ENCODE data around the gene LINGO3. TPM values are rescaled to one million over a fixed set of nuclear protein-coding genes. Genes with fewer than 3 reads are reported as not detected.

The LINGO3 gene
- total and polyA plus RNA-seq, 2 donors (not counting 1 experiment from before 2014, with no cell fraction given): 1.1 to 3.9 TPM

DNA sequence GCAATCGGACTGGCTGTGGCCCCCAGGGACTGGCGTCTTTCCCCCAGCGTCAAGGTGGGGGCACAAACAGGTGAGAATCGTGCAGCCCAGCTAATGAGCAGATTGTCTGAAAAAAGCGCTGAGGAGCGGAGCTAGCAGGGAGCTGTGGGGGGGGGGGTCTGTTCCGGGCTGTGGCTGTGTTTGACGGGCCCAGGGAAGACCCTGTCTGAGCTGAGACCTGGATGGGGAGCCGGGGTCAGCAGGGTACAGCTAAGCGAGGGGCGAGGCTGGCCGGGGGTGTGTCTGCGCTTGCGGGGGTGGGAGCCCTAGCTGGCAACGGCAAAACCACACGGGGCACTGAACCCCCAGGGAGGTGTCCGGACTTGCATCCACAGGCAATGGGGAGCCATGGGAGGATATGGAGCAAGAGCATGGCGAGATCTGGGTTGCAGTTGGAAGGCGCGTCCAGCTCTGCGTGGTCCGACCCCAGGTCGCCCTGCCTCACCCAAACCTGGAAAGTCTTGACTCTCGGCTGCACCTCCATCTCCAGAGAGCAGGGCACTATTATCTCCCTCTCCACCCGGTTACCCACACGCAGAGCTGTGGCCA lies 4.6 kb downstream of the LINGO3 start:
- Histone ChIP-seq H4K20me1 (ENCODE audit: control insufficient read depth, insufficient read depth, low read length, poor library complexity, severe bottlenecking) (peaks cover 12% of the 10 kb centered on the region), H3K4me3 (ENCODE audit: control extremely low read depth in 1 of 5, extremely low read depth in 1 of 5, insufficient read depth in 1 of 5, low read depth in 2 of 5, low read length in 4 of 5) (peak overlapping the region in 4 of 5 experiments; percentile 25 to 65 (median 43)), H2AFZ (ENCODE audit: insufficient read depth, low read depth, low read length, poor library complexity, severe bottlenecking) (no peak overlapping the region), H3K4me2 (replicated peaks; ENCODE audit: low read depth, low read length, poor library complexity, severe bottlenecking) (peak overlapping the region; percentile 88), H3K9me3 (ENCODE audit: control extremely low read depth in 1 of 3, control insufficient read depth in 2 of 3, insufficient read depth in 1 of 3, low read length in 2 of 3) (peaks cover 0 to 24% (median 0%) of the 10 kb centered on the region in 3 donors), H3K36me3 (replicated peaks in 1 of 2; ENCODE audit: control extremely low read depth in 1 of 2, control insufficient read depth in 1 of 2, extremely low read depth in 1 of 2, insufficient read depth in 2 of 2, low read length in 1 of 2) (no peaks in the 10 kb centered on the region), H3K9ac (ENCODE audit: low read length) (peak overlapping the region; percentile 63), H3K27me3 (replicated peaks in 1 of 4; ENCODE audit: control extremely low read depth in 1 of 4, control insufficient read depth in 3 of 4, insufficient read depth in 4 of 4, low read length in 3 of 4) (peaks cover 0 to 23% (median 7%) of the 10 kb centered on the region in 4 experiments), H3K4me1 (ENCODE audit: control insufficient read depth in 2 of 2, insufficient read depth in 2 of 2, low read length in 2 of 2) (peaks cover 48 to 68% of the 10 kb centered on the region in 2 donors), H3K79me2 (ENCODE audit: control insufficient read depth, insufficient read depth, low read length) (peaks cover 32% of the 10 kb centered on the region), H3K27ac (ENCODE audit: low read length in 2 of 2) (no peak overlapping the region)
- peak overlapping the region; percentile 86 for H3K27ac Mint-ChIP-seq
- no peak for DNase-seq
- intact Hi-C loops (cut with micrococcal nuclease): no loop called here
- POLR2A ChIA-PET: interaction anchor here (0.5 to 2.7 kb wide), 15 partner anchors 8 to 959 kb away, joined by 3 to 35 read pairs (median 4); no protein-coding TSS in a partner anchor
- CTCF ChIA-PET: interaction anchor here (1.2 to 2.3 kb wide), 4 partner anchors 12 to 29 kb away, joined by 3 to 11 read pairs (median 6); no protein-coding TSS in a partner anchor
- peaks cover 2% of the 10 kb centered on the region for H3K9me3 Mint-ChIP-seq (ENCODE audit: insufficient read depth)
- peak; percentile 9 for ATAC-seq (ENCODE audit: low read depth)
- peak overlapping the region; percentile 87 for H3K4me3 Mint-ChIP-seq
- TF ChIP-seq, protein P1, sequence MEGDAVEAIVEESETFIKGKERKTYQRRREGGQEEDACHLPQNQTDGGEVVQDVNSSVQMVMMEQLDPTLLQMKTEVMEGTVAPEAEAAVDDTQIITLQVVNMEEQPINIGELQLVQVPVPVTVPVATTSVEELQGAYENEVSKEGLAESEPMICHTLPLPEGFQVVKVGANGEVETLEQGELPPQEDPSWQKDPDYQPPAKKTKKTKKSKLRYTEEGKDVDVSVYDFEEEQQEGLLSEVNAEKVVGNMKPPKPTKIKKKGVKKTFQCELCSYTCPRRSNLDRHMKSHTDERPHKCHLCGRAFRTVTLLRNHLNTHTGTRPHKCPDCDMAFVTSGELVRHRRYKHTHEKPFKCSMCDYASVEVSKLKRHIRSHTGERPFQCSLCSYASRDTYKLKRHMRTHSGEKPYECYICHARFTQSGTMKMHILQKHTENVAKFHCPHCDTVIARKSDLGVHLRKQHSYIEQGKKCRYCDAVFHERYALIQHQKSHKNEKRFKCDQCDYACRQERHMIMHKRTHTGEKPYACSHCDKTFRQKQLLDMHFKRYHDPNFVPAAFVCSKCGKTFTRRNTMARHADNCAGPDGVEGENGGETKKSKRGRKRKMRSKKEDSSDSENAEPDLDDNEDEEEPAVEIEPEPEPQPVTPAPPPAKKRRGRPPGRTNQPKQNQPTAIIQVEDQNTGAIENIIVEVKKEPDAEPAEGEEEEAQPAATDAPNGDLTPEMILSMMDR (IDR thresholded peaks at IDR 0.05): no peak
- no peak for TF ChIP-seq EZH2 (IDR thresholded peaks at IDR 0.05; ENCODE audit: borderline replicate concordance, insufficient read depth, low read depth, low read length, poor library complexity, severe bottlenecking)
- 57% methylated on average over 26 of the region's 26 CpGs for WGBS (ENCODE audit: insufficient coverage)
- H3K27me3 Mint-ChIP-seq: peaks cover 4% of the 10 kb centered on the region
- peaks cover 45% of the 10 kb centered on the region for H3K4me1 Mint-ChIP-seq
